Measurements from ENCODE around the gene XPNPEP1. TPM values are rescaled to one million over a fixed set of nuclear protein-coding genes. Genes with fewer than 3 reads are reported as not detected.

XPNPEP1 gene
- total RNA-seq, 1 experiment from 2014 or later: 71.3 TPM

DNA sequence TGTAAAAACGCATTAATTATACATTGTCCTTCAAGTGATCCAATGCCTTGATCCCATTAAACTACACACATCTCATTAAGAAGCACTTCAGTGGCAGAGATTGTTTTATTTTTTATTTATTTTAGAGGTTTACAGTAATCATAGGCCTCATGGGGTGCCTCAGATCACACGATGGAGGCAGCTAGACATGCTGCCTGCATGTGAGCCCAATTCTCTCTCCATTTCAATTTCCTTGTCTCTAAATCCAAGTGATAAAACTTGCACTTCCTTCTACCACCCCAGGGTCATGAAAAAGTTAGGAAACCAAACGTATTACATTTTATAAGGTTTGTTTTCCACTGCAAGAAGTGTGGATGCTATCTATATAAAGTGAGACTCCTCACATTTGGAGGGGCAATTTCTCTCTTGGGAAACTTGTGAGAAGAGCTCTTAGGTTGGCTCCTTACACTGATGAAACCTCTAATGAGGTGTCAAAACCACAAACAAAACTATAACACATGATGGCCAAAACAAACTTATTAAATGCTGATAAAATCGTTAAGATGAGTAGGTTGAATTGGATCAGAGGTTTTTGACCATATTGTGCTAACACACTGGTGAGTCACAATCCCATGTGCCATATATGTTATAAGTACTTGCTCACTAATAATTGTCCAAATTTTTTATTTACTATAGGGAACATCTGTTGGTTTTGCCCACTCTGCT, 22.3 kb upstream of the XPNPEP1 start:
- Histone ChIP-seq H2AFZ (ENCODE audit: low read length) (no peak overlapping the region), H3K27me3 (ENCODE audit: insufficient read depth, low read length) (no peaks in the 10 kb centered on the region), H4K20me1 (ENCODE audit: control insufficient read depth, insufficient read depth, insufficient read length) (no peaks in the 10 kb centered on the region), H3K56ac (ENCODE audit: insufficient read length, low read depth, low read length) (no peak overlapping the region), H3K4me1 (ENCODE audit: insufficient read depth, low read length) (no peaks in the 10 kb centered on the region), H3K23me2 (ENCODE audit: insufficient read length, low read depth, low read length, poor library complexity, severe bottlenecking) (no peaks in the 10 kb centered on the region), H2AK5ac (ENCODE audit: insufficient read length, low read length) (no peak overlapping the region), H3K9me3 (ENCODE audit: control insufficient read depth, low read depth, low read length) (no peaks in the 10 kb centered on the region), H3K79me2 (ENCODE audit: insufficient read depth, low read length) (no peaks in the 10 kb centered on the region), H3T11ph (ENCODE audit: low read length) (no peak overlapping the region), H3K23ac (ENCODE audit: insufficient read length, low read depth, low read length) (no peak overlapping the region), H3K18ac (ENCODE audit: insufficient read length, low read depth, low read length) (no peak overlapping the region), H2BK120ac (ENCODE audit: low read depth, low read length, poor library complexity, severe bottlenecking) (no peak overlapping the region), H2BK20ac (ENCODE audit: low read depth, low read length, poor library complexity, severe bottlenecking) (no peak overlapping the region), H3K4me2 (ENCODE audit: insufficient read depth, insufficient read length, low read length) (no peak overlapping the region), H3K79me1 (ENCODE audit: insufficient read depth, low read depth, low read length, poor library complexity, severe bottlenecking) (no peaks in the 10 kb centered on the region), H3K9ac (ENCODE audit: extremely low read depth, insufficient read length, low read length) (no peak overlapping the region), H3K27ac (ENCODE audit: insufficient read length, low read depth, low read length) (no peak overlapping the region), H2BK15ac (ENCODE audit: low read depth, low read length) (no peak overlapping the region), H4K8ac (replicated peaks; ENCODE audit: insufficient read length, low read depth, low read length) (no peak overlapping the region), H3K4ac (ENCODE audit: low read depth, low read length) (no peak overlapping the region), H4K91ac (ENCODE audit: insufficient read length, low read depth, low read length) (no peak overlapping the region), H4K5ac (ENCODE audit: insufficient read length, low read depth, low read length) (no peak overlapping the region), H3K14ac (ENCODE audit: insufficient read depth, low read length) (no peak overlapping the region), H2BK12ac (ENCODE audit: insufficient read length, low read depth, low read length) (no peak overlapping the region), H2BK5ac (ENCODE audit: insufficient read length, low read length) (no peak overlapping the region)
- TF ChIP-seq, protein P1, sequence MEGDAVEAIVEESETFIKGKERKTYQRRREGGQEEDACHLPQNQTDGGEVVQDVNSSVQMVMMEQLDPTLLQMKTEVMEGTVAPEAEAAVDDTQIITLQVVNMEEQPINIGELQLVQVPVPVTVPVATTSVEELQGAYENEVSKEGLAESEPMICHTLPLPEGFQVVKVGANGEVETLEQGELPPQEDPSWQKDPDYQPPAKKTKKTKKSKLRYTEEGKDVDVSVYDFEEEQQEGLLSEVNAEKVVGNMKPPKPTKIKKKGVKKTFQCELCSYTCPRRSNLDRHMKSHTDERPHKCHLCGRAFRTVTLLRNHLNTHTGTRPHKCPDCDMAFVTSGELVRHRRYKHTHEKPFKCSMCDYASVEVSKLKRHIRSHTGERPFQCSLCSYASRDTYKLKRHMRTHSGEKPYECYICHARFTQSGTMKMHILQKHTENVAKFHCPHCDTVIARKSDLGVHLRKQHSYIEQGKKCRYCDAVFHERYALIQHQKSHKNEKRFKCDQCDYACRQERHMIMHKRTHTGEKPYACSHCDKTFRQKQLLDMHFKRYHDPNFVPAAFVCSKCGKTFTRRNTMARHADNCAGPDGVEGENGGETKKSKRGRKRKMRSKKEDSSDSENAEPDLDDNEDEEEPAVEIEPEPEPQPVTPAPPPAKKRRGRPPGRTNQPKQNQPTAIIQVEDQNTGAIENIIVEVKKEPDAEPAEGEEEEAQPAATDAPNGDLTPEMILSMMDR (conservative IDR thresholded peaks at IDR 0.05): no peak
- Mint-ChIP-seq H3K27me3 (ENCODE audit: low read depth) (no peaks in the 10 kb centered on the region), H3K36me3 (ENCODE audit: insufficient read depth in 1 of 3, low read depth in 3 of 3) (no peaks in the 10 kb centered on the region; a peak in 2 of 7 replicates), H3K4me1 (peaks cover 7 to 15% of the 10 kb centered on the region in 2 experiments), H3K27ac (no peak overlapping the region), H3K9me3 (no peaks in the 10 kb centered on the region), H3K4me3 (no peak overlapping the region)
- no CpG with 5 or more reads among the region's 4 CpGs for WGBS (ENCODE audit: extremely low coverage, insufficient read length, low lambda C conversion rate)
- no peak for DNase-seq

Measured in H9 (cell line).